Measurements from ENCODE around the gene TNRC18.

TNRC18 gene

DNA sequence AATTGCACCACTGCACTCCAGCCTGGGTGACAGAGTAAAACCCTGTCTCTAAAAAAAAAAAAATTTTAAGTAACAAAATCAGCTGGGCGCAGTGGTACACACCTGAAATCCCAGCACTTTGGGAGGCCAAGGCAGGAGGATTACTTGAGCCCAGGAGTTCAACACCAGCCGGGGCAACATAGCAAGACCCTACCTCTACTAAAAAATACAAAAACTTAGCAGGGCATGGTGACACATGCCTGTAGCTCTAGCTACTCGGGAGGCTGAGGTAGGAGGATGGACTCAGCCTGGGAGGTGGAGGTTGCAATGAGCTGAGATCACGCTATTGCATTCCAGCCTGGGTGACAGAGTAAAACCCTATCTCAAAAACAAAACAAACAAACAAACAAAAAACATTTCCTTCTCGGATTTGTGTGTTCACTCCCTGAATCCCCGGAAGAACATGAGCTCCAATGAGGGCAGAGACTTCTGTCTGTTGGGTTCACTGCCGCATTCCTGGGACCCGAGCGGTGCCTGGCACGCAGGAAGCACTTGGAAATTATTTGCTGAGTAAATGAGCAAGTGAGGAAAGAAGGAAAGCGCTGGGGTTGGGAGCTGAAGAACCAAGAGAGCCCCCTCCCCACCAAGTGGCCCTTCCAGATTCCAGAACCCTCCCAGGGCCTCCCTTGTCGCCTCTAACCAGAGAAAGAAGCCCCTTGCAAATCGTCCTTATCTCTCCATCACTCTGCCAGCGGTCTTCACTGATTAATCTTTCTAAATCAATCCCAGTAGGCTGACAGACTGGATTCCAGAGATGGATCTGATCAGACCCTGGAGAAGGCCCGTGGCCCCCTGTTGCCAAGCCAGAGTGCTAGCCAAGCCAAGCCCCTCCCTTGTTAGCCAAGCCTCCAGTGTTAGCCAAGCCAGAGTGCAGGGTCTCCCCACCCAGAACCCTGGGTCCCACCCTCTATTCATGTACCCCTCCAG, 6.2 kb downstream of the TNRC18 start:
- TF ChIP-seq NFIC (IDR thresholded peaks at IDR 0.05) (no peak), FOXM1 (IDR thresholded peaks at IDR 0.05; ENCODE audit: borderline replicate concordance, low read depth) (no peak), CREB1 (IDR thresholded peaks at IDR 0.05; ENCODE audit: low read depth) (no peak), EP300 (IDR thresholded peaks at IDR 0.05; ENCODE audit: borderline replicate concordance) (no peak), TCF12 (IDR thresholded peaks at IDR 0.05; ENCODE audit: low read depth) (no peak), RAD21 (IDR thresholded peaks at IDR 0.05; ENCODE audit: low read depth) (no peak), MAX (IDR thresholded peaks at IDR 0.05) (no peak), YY1 (IDR thresholded peaks at IDR 0.05; ENCODE audit: low read depth) (no peak), TEAD4 (IDR thresholded peaks at IDR 0.05) (no peak), CEBPB (IDR thresholded peaks at IDR 0.05) (no peak), TAF1 (IDR thresholded peaks at IDR 0.05; ENCODE audit: low read depth) (no peak), REST (IDR thresholded peaks at IDR 0.05; ENCODE audit: low read depth) (no peak), ZBTB7A (IDR thresholded peaks at IDR 0.05; ENCODE audit: low read depth) (no peak), EGR1 (IDR thresholded peaks at IDR 0.05) (no peak)
- TF ChIP-seq, protein P1, sequence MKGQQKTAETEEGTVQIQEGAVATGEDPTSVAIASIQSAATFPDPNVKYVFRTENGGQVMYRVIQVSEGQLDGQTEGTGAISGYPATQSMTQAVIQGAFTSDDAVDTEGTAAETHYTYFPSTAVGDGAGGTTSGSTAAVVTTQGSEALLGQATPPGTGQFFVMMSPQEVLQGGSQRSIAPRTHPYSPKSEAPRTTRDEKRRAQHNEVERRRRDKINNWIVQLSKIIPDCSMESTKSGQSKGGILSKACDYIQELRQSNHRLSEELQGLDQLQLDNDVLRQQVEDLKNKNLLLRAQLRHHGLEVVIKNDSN (IDR thresholded peaks at IDR 0.05), result no peak

- TF ChIP-seq TEAD4 (IDR thresholded peaks at IDR 0.05) (no peak), NFIC (IDR thresholded peaks at IDR 0.05) (no peak), REST (IDR thresholded peaks at IDR 0.05; ENCODE audit: low read depth) (no peak), TAF1 (IDR thresholded peaks at IDR 0.05; ENCODE audit: low read depth) (no peak)
- TF ChIP-seq, protein P1 (IDR thresholded peaks at IDR 0.05), result no peak
These were observed 8.7 kb downstream of the TNRC18 start for GRCh38 chr7:5414916-5415315.

- no peak for TF ChIP-seq TAF1 (IDR thresholded peaks at IDR 0.05; ENCODE audit: low read depth)
- TF ChIP-seq EP300 (IDR thresholded peaks at IDR 0.05; ENCODE audit: borderline replicate concordance), result no peak
- TF ChIP-seq EGR1 (IDR thresholded peaks at IDR 0.05), result no peak
- no peak for TF ChIP-seq REST (IDR thresholded peaks at IDR 0.05; ENCODE audit: low read depth)
- no peak for TF ChIP-seq CREB1 (IDR thresholded peaks at IDR 0.05; ENCODE audit: low read depth)
- TF ChIP-seq MAX (IDR thresholded peaks at IDR 0.05), result no peak
- no peak for TF ChIP-seq YY1 (IDR thresholded peaks at IDR 0.05; ENCODE audit: low read depth)
- no peak for TF ChIP-seq RAD21 (IDR thresholded peaks at IDR 0.05; ENCODE audit: low read depth)
- no peak for TF ChIP-seq TEAD4 (IDR thresholded peaks at IDR 0.05)
- no peak for TF ChIP-seq FOXM1 (IDR thresholded peaks at IDR 0.05; ENCODE audit: borderline replicate concordance, low read depth)
- no peak for TF ChIP-seq ZBTB7A (IDR thresholded peaks at IDR 0.05; ENCODE audit: low read depth)
- TF ChIP-seq, protein P1 (IDR thresholded peaks at IDR 0.05), result no peak
- no peak for TF ChIP-seq TCF12 (IDR thresholded peaks at IDR 0.05; ENCODE audit: low read depth)
- TF ChIP-seq NFIC (IDR thresholded peaks at IDR 0.05), result no peak
- TF ChIP-seq CEBPB (IDR thresholded peaks at IDR 0.05), result no peak
These were observed 10.2 kb downstream of the TNRC18 start for GRCh38 chr7:5413449-5413786.

DNA sequence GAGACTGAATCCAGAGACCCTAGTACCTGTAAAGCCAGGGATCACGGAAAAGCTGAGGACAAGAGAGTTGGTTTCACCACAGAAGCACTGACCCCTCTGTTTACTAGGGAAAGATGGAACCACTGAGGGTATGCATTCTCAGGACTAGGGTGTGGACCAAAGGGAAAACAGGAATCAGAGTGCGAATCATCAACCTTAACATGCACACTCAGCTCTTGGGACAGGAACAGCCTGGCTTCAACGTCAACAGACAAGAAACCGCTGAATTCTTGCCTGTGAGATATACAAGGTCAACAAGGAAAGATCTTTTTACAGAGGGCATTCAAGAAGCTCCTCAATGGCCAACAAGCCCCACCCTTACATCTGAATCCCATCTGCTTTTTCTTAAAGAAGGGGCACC, 14.9 kb downstream of the TNRC18 start:
- TF ChIP-seq CREB1 (IDR thresholded peaks at IDR 0.05; ENCODE audit: low read depth) (no peak), CEBPB (IDR thresholded peaks at IDR 0.05) (no peak), REST (IDR thresholded peaks at IDR 0.05; ENCODE audit: low read depth) (no peak), FOXM1 (IDR thresholded peaks at IDR 0.05; ENCODE audit: borderline replicate concordance, low read depth) (no peak)

Measured in Ishikawa (cell line).